Osteocyte (in vitro differentiated cells): ENCODE results near the gene RAB10. TPM values are rescaled to one million over a fixed set of nuclear protein-coding genes. Genes with fewer than 3 reads are reported as not detected.

ENCODE experiments used
- DNase-seq: peaks from one replicate; pipeline ENCODE4 v3.0.0; 2021; ENCODE audit warnings: mixed read lengths; ENCODE audit not compliant: unreplicated experiment; ENCODE audit errors: extremely low spot score
- H3K27ac Mint-ChIP-seq: one replicate; pipeline ENCODE4 v1.8.0; 2021; ENCODE audit warnings: mild to moderate bottlenecking, mixed read lengths; ENCODE audit not compliant: unreplicated experiment
- H3K27me3 Mint-ChIP-seq: one replicate; pipeline ENCODE4 v1.8.0; 2021; ENCODE audit warnings: mixed read lengths; ENCODE audit not compliant: unreplicated experiment
- H3K36me3 Mint-ChIP-seq: one replicate; pipeline ENCODE4 v1.8.0; 2021; ENCODE audit warnings: mixed read lengths; ENCODE audit not compliant: unreplicated experiment
- H3K4me1 Mint-ChIP-seq: one replicate; pipeline ENCODE4 v1.8.0; 2021; ENCODE audit warnings: mixed read lengths; ENCODE audit not compliant: unreplicated experiment
- H3K4me3 Mint-ChIP-seq: one replicate; pipeline ENCODE4 v1.8.0; 2021; ENCODE audit warnings: mild to moderate bottlenecking, moderate library complexity, mixed read lengths; ENCODE audit not compliant: unreplicated experiment
- H3K9me3 Mint-ChIP-seq: one replicate; pipeline ENCODE4 v1.8.0; 2021; ENCODE audit warnings: mixed read lengths; ENCODE audit not compliant: unreplicated experiment
- total RNA-seq: library from RNA; stranded (reverse); gene quantifications from 2 replicates; pipeline ENCODE4 v1.2.1, GENCODE V29; 2021
- TF ChIP-seq, protein P1 (sequence below): fragments of 200-600 bp; sonication (generic); IDR thresholded peaks from 2 replicates; pipeline ENCODE4 v1.5.0; 2021; ENCODE audit warnings: antibody characterized with exemption, mild to moderate bottlenecking, moderate library complexity

Gene RAB10
- total RNA-seq, 1 donor from 2014 or later = 139 TPM

DNA sequence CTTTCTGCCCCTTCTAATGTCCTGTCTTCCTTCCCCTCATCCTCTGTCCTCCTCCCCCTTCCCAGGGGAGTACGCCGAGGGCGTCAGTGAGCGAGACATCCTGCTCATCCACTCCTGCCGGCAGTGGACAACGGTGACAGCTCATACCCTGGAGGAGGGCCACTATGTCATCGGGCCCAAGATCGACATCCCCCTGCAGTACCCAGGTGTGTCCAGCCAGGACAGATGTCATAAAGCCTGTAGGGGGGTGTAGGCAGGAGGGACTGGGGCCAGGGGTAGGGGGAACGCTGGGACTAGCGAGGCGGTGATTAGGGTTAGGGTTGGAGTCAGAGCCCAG lies 142.4 kb downstream of the RAB10 start:
- no peak overlapping the region for H3K27ac Mint-ChIP-seq
- H3K9me3 Mint-ChIP-seq = no peaks in the 10 kb centered on the region
- TF ChIP-seq, protein P1, sequence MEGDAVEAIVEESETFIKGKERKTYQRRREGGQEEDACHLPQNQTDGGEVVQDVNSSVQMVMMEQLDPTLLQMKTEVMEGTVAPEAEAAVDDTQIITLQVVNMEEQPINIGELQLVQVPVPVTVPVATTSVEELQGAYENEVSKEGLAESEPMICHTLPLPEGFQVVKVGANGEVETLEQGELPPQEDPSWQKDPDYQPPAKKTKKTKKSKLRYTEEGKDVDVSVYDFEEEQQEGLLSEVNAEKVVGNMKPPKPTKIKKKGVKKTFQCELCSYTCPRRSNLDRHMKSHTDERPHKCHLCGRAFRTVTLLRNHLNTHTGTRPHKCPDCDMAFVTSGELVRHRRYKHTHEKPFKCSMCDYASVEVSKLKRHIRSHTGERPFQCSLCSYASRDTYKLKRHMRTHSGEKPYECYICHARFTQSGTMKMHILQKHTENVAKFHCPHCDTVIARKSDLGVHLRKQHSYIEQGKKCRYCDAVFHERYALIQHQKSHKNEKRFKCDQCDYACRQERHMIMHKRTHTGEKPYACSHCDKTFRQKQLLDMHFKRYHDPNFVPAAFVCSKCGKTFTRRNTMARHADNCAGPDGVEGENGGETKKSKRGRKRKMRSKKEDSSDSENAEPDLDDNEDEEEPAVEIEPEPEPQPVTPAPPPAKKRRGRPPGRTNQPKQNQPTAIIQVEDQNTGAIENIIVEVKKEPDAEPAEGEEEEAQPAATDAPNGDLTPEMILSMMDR = no peak
- no peak overlapping the region for H3K4me3 Mint-ChIP-seq
- H3K27me3 Mint-ChIP-seq = peaks cover 17% of the 10 kb centered on the region
- H3K4me1 Mint-ChIP-seq = peaks cover 19% of the 10 kb centered on the region
- DNase-seq = no peak
- H3K36me3 Mint-ChIP-seq = no peaks in the 10 kb centered on the region

DNA sequence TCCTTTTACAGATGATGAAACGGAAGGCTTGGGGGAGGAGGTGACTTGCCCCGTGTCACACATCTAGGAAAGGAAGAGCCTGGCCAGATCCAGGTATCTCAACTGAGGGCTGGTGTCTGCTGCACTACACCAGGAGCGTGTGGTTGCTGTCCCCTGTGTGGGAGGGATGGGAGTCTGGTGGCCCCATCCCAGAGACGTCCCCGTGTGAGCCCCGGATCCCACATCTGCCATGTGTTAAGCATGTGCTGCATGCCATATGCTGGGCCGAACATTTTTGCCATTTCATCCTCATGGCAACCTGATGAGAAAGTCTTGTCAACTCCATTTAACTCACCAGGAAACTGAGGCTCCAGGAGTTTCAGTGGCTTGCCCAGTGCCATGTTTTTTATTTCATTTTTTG lies 143.2 kb downstream of the RAB10 start:
- Mint-ChIP-seq H3K9me3 (no peaks in the 10 kb centered on the region), H3K36me3 (no peaks in the 10 kb centered on the region), H3K27me3 (peaks cover 10% of the 10 kb centered on the region), H3K27ac (no peak overlapping the region), H3K4me3 (no peak overlapping the region), H3K4me1 (peaks cover 13% of the 10 kb centered on the region)
- TF ChIP-seq, protein P1 = no peak
- no peak for DNase-seq

DNA sequence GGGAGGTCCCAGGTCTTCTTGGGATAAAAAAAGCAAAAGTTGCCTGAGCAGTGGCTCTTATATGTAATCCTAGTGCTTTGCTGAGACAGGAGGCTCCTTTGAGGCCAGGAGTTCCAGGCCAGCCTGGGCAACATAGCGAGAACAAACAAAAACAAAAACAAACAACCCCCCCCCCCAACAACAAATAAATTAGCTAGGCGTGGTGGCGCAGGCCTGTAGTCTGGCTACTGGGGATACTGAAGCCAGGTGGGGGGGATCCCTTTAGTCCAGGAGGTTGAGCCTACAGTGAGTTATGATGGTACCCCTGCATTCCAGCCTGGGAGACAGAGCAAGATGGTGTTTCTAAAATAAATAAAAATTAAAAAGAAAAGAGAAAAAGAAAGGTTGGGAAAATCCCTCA lies 144.4 kb downstream of the RAB10 start:
- Mint-ChIP-seq H3K4me3 (peak overlapping the region; percentile 74), H3K27ac (no peak overlapping the region), H3K27me3 (peaks cover 7% of the 10 kb centered on the region), H3K36me3 (no peaks in the 10 kb centered on the region), H3K4me1 (peaks cover 10% of the 10 kb centered on the region), H3K9me3 (no peaks in the 10 kb centered on the region)
- no peak for DNase-seq
- TF ChIP-seq, protein P1 = no peak

DNA sequence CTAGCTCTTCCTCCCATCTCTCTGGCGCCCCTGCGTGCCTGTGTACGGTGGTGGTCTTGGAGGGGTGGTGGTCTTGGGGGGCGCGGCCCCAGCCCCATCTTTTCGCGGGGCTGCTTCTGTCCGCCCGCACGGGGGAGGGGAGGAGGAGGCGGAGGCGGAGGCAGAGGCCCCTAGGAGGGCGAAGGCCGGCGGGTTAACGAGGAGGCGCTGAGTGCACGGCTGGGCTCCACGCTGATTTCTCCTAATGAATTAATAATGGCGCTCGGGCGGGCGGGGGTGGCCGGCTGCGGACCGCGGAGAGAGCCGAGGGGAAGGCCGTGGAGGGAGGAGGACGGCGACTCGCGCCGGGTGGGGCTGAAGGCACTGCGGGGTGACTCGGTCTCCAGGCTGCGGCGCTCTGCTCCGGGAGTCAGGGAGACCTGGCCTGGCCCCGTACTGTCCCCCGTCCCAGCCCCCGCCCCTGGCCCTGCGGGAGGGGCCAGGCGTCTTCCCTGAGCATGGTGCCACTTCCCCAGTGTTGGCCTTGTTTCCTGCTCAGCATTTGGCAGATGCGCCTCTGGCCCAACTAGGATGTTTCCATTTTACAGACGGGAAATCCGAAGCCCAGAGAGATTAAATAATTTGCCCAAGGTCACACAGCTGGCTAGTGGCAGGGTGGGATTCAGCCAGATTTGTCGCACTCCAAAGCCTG lies 145.0 kb downstream of the RAB10 start:
- no peaks in the 10 kb centered on the region for H3K36me3 Mint-ChIP-seq
- no peaks in the 10 kb centered on the region for H3K9me3 Mint-ChIP-seq
- TF ChIP-seq, protein P1 = no peak
- H3K4me1 Mint-ChIP-seq = peaks cover 11% of the 10 kb centered on the region
- peak overlapping the region; percentile 74 for H3K4me3 Mint-ChIP-seq
- H3K27me3 Mint-ChIP-seq = peaks cover 7% of the 10 kb centered on the region
- no peak for DNase-seq
- H3K27ac Mint-ChIP-seq = no peak overlapping the region

DNA sequence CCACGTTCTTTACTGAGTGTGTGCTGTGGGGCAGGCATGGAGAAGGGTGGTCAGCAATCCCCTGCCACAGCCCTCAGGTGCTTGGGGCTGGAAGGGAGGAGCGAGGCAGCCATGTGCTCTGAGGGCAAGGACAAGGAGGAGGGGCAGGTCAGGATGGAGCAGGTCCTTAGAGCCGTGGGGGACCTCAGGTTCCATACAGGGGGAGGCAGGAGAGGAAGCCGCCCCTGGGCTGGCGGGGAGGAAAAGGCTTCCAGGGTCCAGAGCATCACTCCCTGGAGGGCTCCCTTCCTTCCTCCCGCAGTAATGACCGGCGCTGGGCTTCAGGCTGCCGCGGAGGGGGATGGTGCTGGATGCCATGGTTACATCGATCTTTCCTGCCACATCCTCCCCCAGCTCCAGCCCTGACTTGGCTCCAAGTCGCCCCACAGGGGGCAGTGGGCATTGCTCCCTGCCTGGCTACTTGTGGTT lies 145.6 kb downstream of the RAB10 start:
- DNase-seq = no peak
- peak overlapping the region; percentile 74 for H3K4me3 Mint-ChIP-seq
- H3K4me1 Mint-ChIP-seq = peaks cover 14% of the 10 kb centered on the region
- TF ChIP-seq, protein P1 = no peak
- H3K36me3 Mint-ChIP-seq = no peaks in the 10 kb centered on the region
- H3K27ac Mint-ChIP-seq = no peak overlapping the region
- H3K9me3 Mint-ChIP-seq = no peaks in the 10 kb centered on the region
- H3K27me3 Mint-ChIP-seq = peaks cover 4% of the 10 kb centered on the region
